ENCODE results near the gene ZBTB20.

ZBTB20 gene

GRCh38 chr3:115022199-115022598 lies 124.9 kb downstream of the ZBTB20 start:
- no peak for DNase-seq (ENCODE audit: low read depth in 2 of 3, low spot score in 1 of 3)

DNA sequence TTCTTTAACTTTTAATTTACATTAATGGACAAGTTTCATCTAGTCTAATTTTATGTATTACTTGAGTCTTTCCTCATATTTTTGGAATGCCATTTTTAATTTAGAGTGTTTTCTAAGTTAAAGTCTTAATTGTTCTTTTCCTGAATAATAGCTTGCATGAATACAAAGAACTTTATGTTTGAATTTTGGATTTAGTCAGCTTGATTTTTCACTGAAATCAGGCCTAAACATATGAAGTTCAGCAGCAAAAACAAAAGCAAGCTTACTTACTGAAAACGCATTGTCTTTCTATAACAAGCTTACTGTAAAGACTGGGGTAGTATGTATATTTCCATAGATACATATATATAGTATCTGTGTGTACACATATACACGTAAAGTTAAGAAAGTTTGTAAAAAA lies 126.0 kb downstream of the ZBTB20 start:
- DNase-seq (ENCODE audit: low read depth in 2 of 3, low spot score in 1 of 3), result no peak

- DNase-seq (ENCODE audit: low read depth in 2 of 3, low spot score in 1 of 3), result no peak
Measured at GRCh38 chr3:115019900-115020299, 127.2 kb downstream of the ZBTB20 start.

GRCh38 chr3:115018694-115019093 lies 128.4 kb downstream of the ZBTB20 start:
- no peak for DNase-seq (ENCODE audit: low read depth in 2 of 3, low spot score in 1 of 3)

DNA sequence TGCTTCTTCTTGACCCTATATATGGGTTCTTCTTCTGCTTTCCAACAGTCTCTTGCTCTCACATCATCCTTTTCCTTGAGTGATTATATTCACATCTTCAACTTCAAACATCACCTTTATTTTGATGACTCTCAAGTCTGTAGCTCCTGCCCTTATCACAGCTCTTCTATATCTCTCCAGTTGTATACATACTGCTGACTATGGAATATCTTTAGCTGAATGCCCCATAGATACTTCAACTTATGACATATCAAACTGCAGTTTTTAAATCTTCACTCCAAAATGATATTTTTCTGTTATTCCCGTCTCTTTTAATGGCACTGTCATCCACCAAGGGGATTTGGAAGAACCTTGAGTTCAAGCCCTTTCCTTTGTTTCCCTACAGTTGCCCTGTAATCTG lies 139.1 kb downstream of the ZBTB20 start:
- DNase-seq (ENCODE audit: low read depth in 2 of 3, low spot score in 1 of 3), result no peak

- DNase-seq (ENCODE audit: low read depth in 2 of 3, low spot score in 1 of 3), result no peak
Measured at GRCh38 chr3:115004201-115005140, 142.6 kb downstream of the ZBTB20 start.

GRCh38 chr3:114998971-114999579 lies 148.0 kb downstream of the ZBTB20 start:
- no peak for DNase-seq (ENCODE audit: low read depth in 2 of 3, low spot score in 1 of 3)

DNA sequence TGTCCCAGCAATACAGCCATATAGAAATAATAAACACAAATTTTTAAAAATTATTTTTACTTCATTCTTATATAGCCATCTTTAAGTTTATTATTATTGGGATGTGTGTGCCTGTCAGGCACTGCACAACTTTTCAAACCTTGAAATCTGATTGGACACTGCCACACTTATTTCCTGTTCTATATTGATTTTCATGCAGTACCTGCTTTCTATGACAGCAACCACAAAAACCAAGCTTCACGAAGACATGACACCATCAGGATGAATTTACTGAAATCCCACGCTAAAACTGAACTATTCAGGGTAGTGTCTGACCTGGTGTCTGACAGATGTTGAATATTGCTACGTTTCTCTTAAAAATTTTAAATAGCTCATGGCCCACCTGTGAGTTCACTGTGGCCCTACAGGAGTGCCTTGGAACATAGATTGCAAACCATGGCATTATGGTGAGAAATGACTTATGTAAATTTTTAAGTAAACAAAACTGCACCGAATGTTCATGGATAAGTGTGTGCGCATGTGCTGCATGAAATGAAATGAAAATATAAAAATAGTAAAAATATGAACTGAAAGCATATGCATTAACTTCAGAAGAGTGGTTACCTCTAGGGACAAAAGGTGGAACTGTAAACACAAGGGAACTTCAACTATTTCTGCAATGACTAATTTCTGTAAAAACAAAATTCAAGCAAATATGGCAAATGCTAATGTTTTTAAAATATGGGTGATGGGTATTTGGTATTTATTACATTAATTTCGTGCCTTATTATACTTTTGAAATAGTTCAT lies 152.3 kb downstream of the ZBTB20 start:
- no peak for DNase-seq (ENCODE audit: low read depth in 2 of 3, low spot score in 1 of 3)

DNA sequence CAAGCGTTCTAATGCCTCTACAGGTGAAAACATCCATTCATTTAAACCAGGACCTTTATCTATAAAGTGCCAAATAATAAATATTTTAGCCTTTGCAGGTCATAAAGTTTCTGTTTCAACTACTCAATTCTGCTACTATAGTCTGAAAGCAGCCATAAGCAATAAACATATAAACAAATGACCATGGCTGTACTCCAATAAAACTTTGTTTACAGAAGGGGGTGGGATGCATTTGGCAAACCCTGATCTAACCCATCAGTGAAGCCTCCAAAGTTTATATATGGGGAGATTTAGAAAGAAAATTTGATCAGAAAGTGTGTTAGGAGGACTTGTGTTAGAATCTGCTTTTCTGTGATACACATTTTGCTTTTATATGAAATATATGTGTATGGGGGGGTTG lies 161.3 kb downstream of the ZBTB20 start:
- no peak for DNase-seq (ENCODE audit: low read depth in 2 of 3, low spot score in 1 of 3)

- DNase-seq (ENCODE audit: low read depth in 2 of 3, low spot score in 1 of 3), result no peak
Measured at GRCh38 chr3:114983248-114983647, 163.8 kb downstream of the ZBTB20 start.

DNA sequence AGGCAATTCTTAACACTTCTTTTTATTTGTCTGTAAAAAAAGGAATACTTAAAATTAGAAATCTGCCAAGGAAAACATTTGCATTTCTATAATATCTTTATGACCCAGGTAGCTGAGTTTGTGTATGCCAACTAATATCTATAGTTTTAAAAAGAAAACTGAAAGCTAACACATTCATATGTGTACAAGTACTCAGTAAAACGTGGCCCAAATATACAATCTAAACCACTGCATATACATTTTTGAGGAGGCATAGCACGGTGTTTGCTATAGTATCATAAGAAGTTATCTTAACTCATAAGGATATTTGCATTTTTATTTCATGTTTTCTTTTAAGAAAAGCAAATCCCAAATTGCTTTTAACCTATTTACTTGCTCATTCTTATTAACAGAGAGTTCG lies 172.7 kb downstream of the ZBTB20 start:
- no peak for DNase-seq (ENCODE audit: low read depth in 2 of 3, low spot score in 1 of 3)

DNA sequence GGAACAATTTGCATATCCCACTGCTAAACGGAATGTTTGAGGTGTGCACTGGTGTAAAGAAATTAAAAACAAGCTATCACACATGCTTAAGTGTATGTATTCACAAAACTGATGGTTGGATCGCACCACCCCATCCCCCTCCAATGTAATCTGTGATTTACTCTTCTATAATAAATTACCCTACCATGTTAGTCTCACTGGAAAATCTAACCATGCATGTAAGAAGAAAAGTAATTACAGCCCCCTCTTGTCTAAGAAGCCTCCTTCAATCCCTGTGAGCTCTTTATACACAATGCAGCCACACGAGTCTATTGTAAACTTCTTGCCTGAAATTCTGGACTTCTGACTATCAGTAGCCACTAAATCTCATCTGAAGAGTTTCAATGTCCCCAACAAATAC lies 173.6 kb downstream of the ZBTB20 start:
- no peak for DNase-seq (ENCODE audit: low read depth in 2 of 3, low spot score in 1 of 3)

- DNase-seq (ENCODE audit: low read depth in 2 of 3, low spot score in 1 of 3), result no peak
Measured at GRCh38 chr3:114967168-114967567, 179.9 kb downstream of the ZBTB20 start.

DNA sequence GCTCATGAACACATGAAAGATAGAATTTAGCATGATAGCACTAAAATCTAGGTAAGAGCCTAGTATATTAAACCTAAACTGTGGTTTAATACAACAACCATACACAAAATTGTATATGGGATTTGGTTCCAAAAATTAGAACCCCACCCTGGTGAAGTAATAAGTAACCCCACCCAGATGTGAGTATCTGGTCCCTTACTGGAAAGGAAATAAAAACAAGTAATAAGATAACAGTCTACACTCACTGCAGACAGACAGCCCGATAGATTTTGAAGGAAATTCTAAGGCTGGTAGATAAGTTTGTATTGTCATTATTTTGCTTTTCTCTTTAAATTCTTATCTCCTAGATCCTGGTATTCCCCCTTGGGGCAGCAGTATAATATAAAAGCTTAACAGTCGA lies 184.9 kb downstream of the ZBTB20 start:
- DNase-seq (ENCODE audit: low read depth in 2 of 3, low spot score in 1 of 3), result no peak

GRCh38 chr3:114958930-114959329 lies 188.2 kb downstream of the ZBTB20 start:
- DNase-seq (ENCODE audit: low read depth in 2 of 3, low spot score in 1 of 3), result no peak

DNA sequence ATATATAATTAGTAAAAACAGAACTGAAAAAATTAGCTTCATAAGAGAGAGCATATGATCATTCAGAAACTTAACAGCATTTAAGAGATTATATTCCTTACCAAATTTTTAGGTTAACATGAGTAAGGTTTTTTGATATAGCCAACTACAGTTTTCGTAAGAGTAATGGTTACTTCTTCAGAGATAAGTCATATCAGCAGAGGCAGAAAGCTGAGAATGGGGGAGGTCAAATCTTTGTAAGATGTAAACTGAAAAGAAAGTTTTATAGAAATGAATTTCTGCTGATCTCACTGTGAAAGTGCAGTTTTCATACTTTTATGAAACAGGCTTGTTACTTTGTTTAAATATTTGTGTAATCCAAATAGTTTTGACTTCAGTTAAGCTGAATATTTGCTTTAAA lies 193.3 kb downstream of the ZBTB20 start:
- no peak for DNase-seq (ENCODE audit: low read depth in 2 of 3, low spot score in 1 of 3)

GRCh38 chr3:114953215-114953799 lies 193.8 kb downstream of the ZBTB20 start:
- no peak for DNase-seq (ENCODE audit: low read depth in 2 of 3, low spot score in 1 of 3)

DNA sequence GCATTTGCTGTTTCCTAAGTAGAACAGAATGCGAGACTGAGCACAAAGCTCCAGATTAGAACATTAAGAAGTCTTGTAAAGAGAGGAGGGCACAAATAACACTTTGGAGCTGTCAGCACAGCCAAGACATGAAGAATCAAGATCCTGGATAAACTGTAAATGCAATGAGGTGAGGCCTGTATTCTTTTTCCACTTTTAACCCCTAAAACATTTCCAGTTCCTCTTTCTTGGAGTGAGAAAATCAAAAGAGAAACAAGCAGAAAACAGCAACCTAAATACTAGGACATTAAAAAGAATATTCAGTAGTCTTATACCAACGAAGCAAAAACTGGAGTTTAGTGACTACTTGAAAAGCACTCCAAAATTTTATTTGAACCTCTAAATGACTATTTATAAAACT lies 204.3 kb downstream of the ZBTB20 start:
- DNase-seq (ENCODE audit: low read depth in 2 of 3, low spot score in 1 of 3), result no peak

DNA sequence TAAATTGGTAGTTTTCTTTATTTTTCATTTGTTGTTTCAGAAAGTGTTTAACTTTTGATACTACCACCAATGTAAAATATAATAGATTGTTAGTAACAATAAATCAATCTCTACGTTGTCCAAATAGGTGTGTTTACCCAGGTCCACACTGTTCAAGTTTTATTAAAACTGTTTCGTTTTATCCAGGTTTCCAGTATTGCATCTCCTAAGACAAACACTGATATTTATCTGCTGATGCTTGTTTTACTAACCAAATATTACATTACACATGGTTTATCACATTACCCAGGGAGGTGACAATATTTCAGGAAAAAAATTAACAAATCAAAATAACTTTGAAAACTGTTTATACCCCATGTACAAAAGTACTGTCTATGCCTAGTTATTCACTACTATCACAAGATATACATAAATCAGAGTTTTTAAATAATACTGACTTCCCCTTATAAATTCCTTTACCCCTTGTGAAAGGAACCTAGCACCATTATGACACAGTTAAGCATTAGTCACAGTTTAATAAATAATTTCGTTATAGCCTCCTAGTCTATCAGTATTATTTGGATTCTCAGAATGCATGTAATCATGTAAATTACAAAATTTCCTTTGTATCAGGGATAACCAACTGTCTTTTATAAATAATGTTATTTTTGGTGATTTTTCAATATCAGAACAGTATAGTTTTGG lies 205.3 kb downstream of the ZBTB20 start:
- DNase-seq (ENCODE audit: low read depth in 2 of 3, low spot score in 1 of 3), result no peak

GRCh38 chr3:114939920-114940319 lies 207.2 kb downstream of the ZBTB20 start:
- no peak for DNase-seq (ENCODE audit: low read depth in 2 of 3, low spot score in 1 of 3)

- DNase-seq (ENCODE audit: low read depth in 2 of 3, low spot score in 1 of 3), result no peak
Measured at GRCh38 chr3:114933407-114933806, 213.7 kb downstream of the ZBTB20 start.
